DOHH2 (cell line): ENCODE results near the gene ENTPD5.

Source experiments
- CTCF ChIP-seq: fragments of 200-600 bp; sonication (generic); IDR thresholded peaks from one replicate; pipeline ENCODE4 v1.5.1; 2014; ENCODE audit warnings: antibody characterized with exemption, mild to moderate bottlenecking, low read depth, low read length; ENCODE audit not compliant: poor library complexity, severe bottlenecking
- EZH2phosphoT487 ChIP-seq: fragments of 200-600 bp; sonication (generic); IDR thresholded peaks from 2 replicates; pipeline ENCODE4 v1.6.1; 2017; ENCODE audit warnings: borderline replicate concordance, mild to moderate bottlenecking, antibody characterized with exemption, low read length, moderate library complexity, mixed read lengths

DNA sequence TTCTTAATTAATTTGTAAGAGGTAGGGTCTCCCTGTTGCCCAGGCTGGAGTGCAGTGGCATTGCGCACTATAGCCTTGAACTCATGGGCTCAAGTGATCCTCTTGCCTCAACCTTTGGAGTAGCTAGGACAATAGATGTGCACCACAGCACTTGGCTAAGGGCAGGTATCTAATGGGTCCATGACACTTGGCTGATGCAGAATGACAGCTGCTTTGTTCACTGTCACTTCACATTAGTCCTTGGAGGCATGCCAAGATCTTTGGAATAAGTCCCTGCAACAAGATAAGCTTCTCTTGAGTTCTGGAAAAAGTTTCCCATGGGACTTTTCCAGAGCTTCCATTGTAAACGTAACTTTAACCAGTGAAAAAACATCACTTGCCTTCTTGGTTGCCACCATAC, 45.6 kb downstream of the ENTPD5 start:
- TF ChIP-seq CTCF (no peak), EZH2phosphoT487 (no peak)
